GM18499 (cell line): ENCODE data around the gene ATP6V1G1.
"Not testable (repeated sequence)": the region's sequence is repeated elsewhere in the genome, so short reads cannot be mapped to it uniquely, and the experiment has no call there.

Source experiments
- ATAC-seq: cut with Tn5 transposase; IDR thresholded peaks from one replicate; pipeline ENCODE4 v1.9.1; 2021; ENCODE audit warnings: moderate number of reproducible peaks; ENCODE audit not compliant: insufficient read depth, unreplicated experiment

The ATP6V1G1 gene

GRCh38 chr9:114576779-114577178, 10.8 kb upstream of the ATP6V1G1 start:
- not testable (repeated sequence) for ATAC-seq

- ATAC-seq = not testable (repeated sequence)
Measured at GRCh38 chr9:114578134-114578533, 9.4 kb upstream of the ATP6V1G1 start.

GRCh38 chr9:114580609-114581193, 6.9 kb upstream of the ATP6V1G1 start:
- no peak for ATAC-seq

- ATAC-seq = no peak
Measured at GRCh38 chr9:114583371-114584155, 4.0 kb upstream of the ATP6V1G1 start.

- no peak for ATAC-seq
Measured at GRCh38 chr9:114588210-114588609, 641 bp downstream of the ATP6V1G1 start.

GRCh38 chr9:114588651-114589526, 1.3 kb downstream of the ATP6V1G1 start:
- no peak for ATAC-seq

- no peak for ATAC-seq
Measured at GRCh38 chr9:114590328-114590727, 2.8 kb downstream of the ATP6V1G1 start.

GRCh38 chr9:114591291-114591787, 3.8 kb downstream of the ATP6V1G1 start:
- ATAC-seq = no peak

- no peak for ATAC-seq
Measured at GRCh38 chr9:114591849-114592248, 4.3 kb downstream of the ATP6V1G1 start.

- ATAC-seq = no peak
Measured at GRCh38 chr9:114592356-114592755, 4.8 kb downstream of the ATP6V1G1 start.

GRCh38 chr9:114594136-114594535, 6.6 kb downstream of the ATP6V1G1 start:
- no peak for ATAC-seq

- ATAC-seq = not testable (repeated sequence)
Measured at GRCh38 chr9:114600502-114601248, 13.1 kb downstream of the ATP6V1G1 start.

GRCh38 chr9:114601787-114602186, 14.2 kb downstream of the ATP6V1G1 start:
- ATAC-seq = not testable (repeated sequence)

- ATAC-seq = no peak
Measured at GRCh38 chr9:114602620-114603019, 15.1 kb downstream of the ATP6V1G1 start.

GRCh38 chr9:114603248-114603647, 15.7 kb downstream of the ATP6V1G1 start:
- ATAC-seq = no peak

GRCh38 chr9:114604989-114605388, 17.4 kb downstream of the ATP6V1G1 start:
- no peak for ATAC-seq

GRCh38 chr9:114606068-114606467, 18.5 kb downstream of the ATP6V1G1 start:
- no peak for ATAC-seq

GRCh38 chr9:114606597-114607207, 19.1 kb downstream of the ATP6V1G1 start:
- ATAC-seq = no peak

GRCh38 chr9:114607671-114608524, 20.3 kb downstream of the ATP6V1G1 start:
- no peak for ATAC-seq
